SK-N-SH (cell line): ENCODE measurements around the gene LANCL2. TPM values are rescaled to one million over a fixed set of nuclear protein-coding genes. Genes with fewer than 3 reads are reported as not detected.
A peak's percentile ranks its signal among the peaks of the same experiment; 100 is the strongest.

ENCODE experiments used
- CTCF ChIA-PET: fragments of 300-600, 350-600 bp; formaldehyde crosslinking; extraction: SDS; loops from one replicate; lab custom pipeline; 2021; lab: Yijun Ruan, JAX
- POLR2A ChIA-PET: fragments of 350-600 bp; sonication (Branson Sonifier 250); formaldehyde crosslinking; extraction: SDS; loops from one replicate; lab custom pipeline; 2020; ENCODE audit warnings: antibody characterized with exemption, inconsistent platforms; lab: Yijun Ruan, JAX
- DNase-seq: peaks from one replicate; pipeline ENCODE4 v3.0.0; 2012
- H2AFZ ChIP-seq: fragments of 200-600 bp; sonication (generic); 2 replicates; pipeline ENCODE4 v1.8.1; 2016; ENCODE audit warnings: antibody characterized with exemption, mild to moderate bottlenecking, low read depth
- H3F3A ChIP-seq: fragments of 200-600 bp; sonication (generic); replicated peaks from 2 replicates; pipeline ENCODE3; 2016; ENCODE audit warnings: antibody characterized with exemption, mild to moderate bottlenecking; ENCODE audit not compliant: insufficient read depth
- H3K27ac ChIP-seq, 2 experiments: fragments of 200-500 bp in 1 of 2; fragments of 200-600 bp in 1 of 2; sonication (Bioruptor generic) in 1 of 2; sonication (generic), shearing (Covaris generic) in 1 of 2; 2 replicates each; pipeline versions ENCODE4 v1.5.1 to v1.6.1; 2014 to 2016; ENCODE audit warnings: low read depth in 2 of 2, inconsistent platforms in 1 of 2, low read length in 1 of 2, mild to moderate bottlenecking in 1 of 2, mixed read lengths in 1 of 2
- H3K27me3 ChIP-seq: fragments of 200-600 bp; sonication (generic), shearing (Covaris generic); 2 replicates; pipeline ENCODE4 v1.6.1; 2016; ENCODE audit warnings: mixed run types; ENCODE audit not compliant: insufficient read depth
- H3K36me3 ChIP-seq, 2 experiments: fragments of 200-500 bp in 1 of 2; fragments of 200-600 bp in 1 of 2; sonication (Bioruptor generic) in 1 of 2; sonication (generic) in 1 of 2; replicated peaks in 1 of 2; 2 replicates each; pipeline versions ENCODE3 to v1.5.1; 2014 to 2016; ENCODE audit warnings: low read length in 1 of 2, mild to moderate bottlenecking in 1 of 2; ENCODE audit not compliant: insufficient read depth in 2 of 2, control insufficient read depth in 1 of 2
- H3K4me1 ChIP-seq, 2 experiments: fragments of 200-500 bp in 1 of 2; fragments of 200-600 bp in 1 of 2; sonication (Bioruptor generic) in 1 of 2; sonication (generic), shearing (Covaris generic) in 1 of 2; 2 replicates each; pipeline versions ENCODE4 v1.5.1 to v1.6.1; 2014 to 2016; ENCODE audit warnings: low read depth in 1 of 2, low read length in 1 of 2, mixed run types in 1 of 2; ENCODE audit not compliant: insufficient read depth in 2 of 2, control insufficient read depth in 1 of 2
- H3K4me2 ChIP-seq: fragments of 200-600 bp; sonication (generic), shearing (Covaris generic); 2 replicates; pipeline ENCODE4 v1.6.1; 2017; ENCODE audit warnings: mixed run types
- H3K4me3 ChIP-seq, 2 experiments: fragments of 200-500 bp in 1 of 2; fragments of 200-600 bp in 1 of 2; sonication (Bioruptor generic) in 1 of 2; sonication (generic), shearing (Covaris generic) in 1 of 2; 2 replicates each; pipeline versions ENCODE4 v1.5.1 to v1.8.1; 2014 to 2016; ENCODE audit warnings: low read depth in 2 of 2, inconsistent platforms in 1 of 2, low read length in 1 of 2, mild to moderate bottlenecking in 1 of 2, mixed read lengths in 1 of 2, moderate library complexity in 1 of 2
- H3K79me2 ChIP-seq: fragments of 200-600 bp; sonication (generic); 2 replicates; pipeline ENCODE4 v1.8.1; 2017; ENCODE audit warnings: mild to moderate bottlenecking; ENCODE audit not compliant: insufficient read depth
- H3K9ac ChIP-seq: fragments of 200-600 bp; sonication (generic); 2 replicates; pipeline ENCODE4 v1.6.1; 2017; ENCODE audit warnings: mixed run types
- H3K9me2 ChIP-seq: fragments of 200-600 bp; sonication (generic); 2 replicates; pipeline ENCODE4 v1.6.1; 2017; ENCODE audit warnings: mixed run types
- H3K9me3 ChIP-seq: fragments of 200-600 bp; sonication (generic); 2 replicates; pipeline ENCODE4 v1.6.1; 2017; ENCODE audit warnings: mixed run types, mild to moderate bottlenecking, moderate library complexity
- H4K20me1 ChIP-seq: fragments of 200-600 bp; sonication (generic); 2 replicates; pipeline ENCODE4 v1.6.1; 2017; ENCODE audit warnings: mild to moderate bottlenecking, mixed run types; ENCODE audit not compliant: insufficient read depth
- CHD2 ChIP-seq: fragments of 150-350 bp; IDR thresholded peaks from 2 replicates; pipeline ENCODE4 v1.6.1; 2018; ENCODE audit warnings: low read length; ENCODE audit not compliant: partially characterized antibody
- ELF1 ChIP-seq: IDR thresholded peaks from 2 replicates; pipeline ENCODE4 v1.4.0; 2012
- FOSL2 ChIP-seq: IDR thresholded peaks from 2 replicates; pipeline ENCODE4 v1.4.0; 2012; ENCODE audit warnings: low read depth, mild to moderate bottlenecking, moderate library complexity, borderline replicate concordance
- FOXJ3 ChIP-seq: sonication (generic); formaldehyde crosslinking; IDR thresholded peaks from 2 replicates; pipeline ENCODE4 v1.5.1; 2020; ENCODE audit warnings: mild to moderate bottlenecking, missing genetic modification reagents
- GABPA ChIP-seq: IDR thresholded peaks from 2 replicates; pipeline ENCODE4 v1.4.0; 2012; ENCODE audit warnings: low read depth, mild to moderate bottlenecking
- MEF2A ChIP-seq: IDR thresholded peaks from 2 replicates; pipeline ENCODE4 v1.4.0; 2012; ENCODE audit warnings: low read depth, borderline replicate concordance
- RAD21 ChIP-seq: IDR thresholded peaks from 2 replicates; pipeline ENCODE4 v1.6.1; 2012; ENCODE audit warnings: mild to moderate bottlenecking, low read length
- RCOR1 ChIP-seq: fragments of 150-350 bp; IDR thresholded peaks from 2 replicates; pipeline ENCODE4 v1.6.1; 2017; ENCODE audit warnings: antibody characterized with exemption, low read length
- RFX5 ChIP-seq: IDR thresholded peaks from 2 replicates; pipeline ENCODE4 v1.6.1; 2012; ENCODE audit warnings: mild to moderate bottlenecking, improper control_type of control experiment, low read length
- SIN3A ChIP-seq: IDR thresholded peaks from 2 replicates; pipeline ENCODE4 v1.6.1; 2012; ENCODE audit warnings: low read depth, mild to moderate bottlenecking, low read length, moderate library complexity, borderline replicate concordance
- SMC3 ChIP-seq: IDR thresholded peaks from 2 replicates; pipeline ENCODE4 v1.6.1; 2012; ENCODE audit warnings: low read depth, low read length, improper control_type of control experiment
- TAF1 ChIP-seq: IDR thresholded peaks from 2 replicates; pipeline ENCODE4 v1.6.1; 2012; ENCODE audit warnings: low read depth, mild to moderate bottlenecking, low read length, moderate library complexity, borderline replicate concordance
- TEAD4 ChIP-seq: IDR thresholded peaks from 2 replicates; pipeline ENCODE4 v1.4.0; 2012; ENCODE audit warnings: mild to moderate bottlenecking, borderline replicate concordance; ENCODE audit not compliant: insufficient read depth
- whole genome bisulfite sequencing: methylation state at CpG from one replicate; pipeline ENCODE4 v1.1.6; 2017; ENCODE audit warnings: low lambda C conversion rate; 5-methylcytosine and 5-hydroxymethylcytosine counted together
- polyA plus RNA-seq, 3 experiments: library from polyadenylated mRNA; depleted of rRNA; stranded (reverse); fragments of >200 nt; gene quantifications; 2 replicates each; pipeline ENCODE4 v1.2.3, GENCODE V29; 2012
- TF ChIP-seq, protein P1 (sequence below): IDR thresholded peaks from 2 replicates; pipeline ENCODE4 v1.4.0; 2012; ENCODE audit warnings: low read depth
- TF ChIP-seq, protein P2 (sequence below): IDR thresholded peaks from 2 replicates; pipeline ENCODE4; 2012
- TF ChIP-seq, protein P3 (sequence below): fragments of 150-350 bp; IDR thresholded peaks from 2 replicates; pipeline ENCODE4 v1.6.1; 2017; ENCODE audit warnings: antibody characterized with exemption, low read length, low read depth, borderline replicate concordance

The LANCL2 gene
- polyA plus RNA-seq, 1 of the 3 experiments (the other 2 are of a cell fraction) = 36.7 TPM

DNA sequence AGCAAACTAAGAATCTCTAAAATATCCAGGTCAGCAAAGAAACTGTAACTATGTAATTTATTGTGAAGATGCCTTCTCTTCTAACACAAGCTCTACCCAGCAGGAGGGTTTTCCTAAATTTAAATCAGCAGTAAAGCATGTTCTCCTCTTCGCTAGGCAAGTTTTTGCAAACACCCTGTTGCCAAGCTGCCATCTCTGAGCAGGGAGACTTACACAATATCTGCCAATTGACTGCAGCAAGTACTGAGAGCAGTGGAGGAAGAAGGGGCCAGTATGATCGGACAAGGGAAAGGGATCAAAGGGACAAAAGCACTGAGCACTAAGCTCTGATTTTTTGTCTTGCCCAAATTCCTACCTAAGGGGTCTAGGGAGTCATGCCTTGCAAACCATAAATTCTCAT is 16.0 kb upstream of the LANCL2 start:
- H3K9ac ChIP-seq = peak overlapping the region; percentile 33; the same call in 1 of the 2 replicates
- no peaks in the 10 kb centered on the region for H3K9me2 ChIP-seq
- H2AFZ ChIP-seq = peak overlapping the region; percentile 38; the same call in 1 of the 2 replicates
- peaks cover 0 to 16% of the 10 kb centered on the region in 2 experiments; a peak in 2 of 4 replicates for H3K4me1 ChIP-seq
- 87% methylated on average over 2 of the region's 2 CpGs for WGBS
- H3F3A ChIP-seq = peaks cover 24% of the 10 kb centered on the region
- TF ChIP-seq, protein P1, sequence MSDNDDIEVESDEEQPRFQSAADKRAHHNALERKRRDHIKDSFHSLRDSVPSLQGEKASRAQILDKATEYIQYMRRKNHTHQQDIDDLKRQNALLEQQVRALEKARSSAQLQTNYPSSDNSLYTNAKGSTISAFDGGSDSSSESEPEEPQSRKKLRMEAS = no peak
- no peak for TF ChIP-seq RCOR1
- TF ChIP-seq CHD2 = no peak
- TF ChIP-seq MEF2A = no peak
- no peak for TF ChIP-seq FOXJ3 (CRISPR knock-in tag)
- TF ChIP-seq, protein P2, sequence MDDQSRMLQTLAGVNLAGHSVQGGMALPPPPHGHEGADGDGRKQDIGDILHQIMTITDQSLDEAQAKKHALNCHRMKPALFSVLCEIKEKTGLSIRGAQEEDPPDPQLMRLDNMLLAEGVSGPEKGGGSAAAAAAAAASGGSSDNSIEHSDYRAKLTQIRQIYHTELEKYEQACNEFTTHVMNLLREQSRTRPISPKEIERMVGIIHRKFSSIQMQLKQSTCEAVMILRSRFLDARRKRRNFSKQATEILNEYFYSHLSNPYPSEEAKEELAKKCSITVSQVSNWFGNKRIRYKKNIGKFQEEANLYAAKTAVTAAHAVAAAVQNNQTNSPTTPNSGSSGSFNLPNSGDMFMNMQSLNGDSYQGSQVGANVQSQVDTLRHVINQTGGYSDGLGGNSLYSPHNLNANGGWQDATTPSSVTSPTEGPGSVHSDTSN = no peak
- TF ChIP-seq RFX5 = no peak
- TF ChIP-seq GABPA = no peak
- TF ChIP-seq, protein P3, sequence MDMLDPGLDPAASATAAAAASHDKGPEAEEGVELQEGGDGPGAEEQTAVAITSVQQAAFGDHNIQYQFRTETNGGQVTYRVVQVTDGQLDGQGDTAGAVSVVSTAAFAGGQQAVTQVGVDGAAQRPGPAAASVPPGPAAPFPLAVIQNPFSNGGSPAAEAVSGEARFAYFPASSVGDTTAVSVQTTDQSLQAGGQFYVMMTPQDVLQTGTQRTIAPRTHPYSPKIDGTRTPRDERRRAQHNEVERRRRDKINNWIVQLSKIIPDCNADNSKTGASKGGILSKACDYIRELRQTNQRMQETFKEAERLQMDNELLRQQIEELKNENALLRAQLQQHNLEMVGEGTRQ = no peak
- no peak for TF ChIP-seq ELF1
- CTCF ChIA-PET = interaction anchor here (1.0 to 1.2 kb wide), 2 partner anchors 66 to 575 kb away, joined by 3 to 5 read pairs; no protein-coding TSS in a partner anchor
- no peaks in the 10 kb centered on the region for H3K79me2 ChIP-seq
- DNase-seq = no peak
- H3K27me3 ChIP-seq = no peaks in the 10 kb centered on the region
- no peaks in the 10 kb centered on the region for H3K36me3 ChIP-seq
- H3K27ac ChIP-seq = peak overlapping the region in 1 of 2 experiments; percentile 82; a peak in 3 of 4 replicates
- peak overlapping the region; percentile 69; the same call in 1 of the 2 replicates for H3K4me2 ChIP-seq
- H4K20me1 ChIP-seq = no peaks in the 10 kb centered on the region
- no peak overlapping the region for H3K4me3 ChIP-seq
- no peaks in the 10 kb centered on the region for H3K9me3 ChIP-seq
- POLR2A ChIA-PET = no interaction called here

DNA sequence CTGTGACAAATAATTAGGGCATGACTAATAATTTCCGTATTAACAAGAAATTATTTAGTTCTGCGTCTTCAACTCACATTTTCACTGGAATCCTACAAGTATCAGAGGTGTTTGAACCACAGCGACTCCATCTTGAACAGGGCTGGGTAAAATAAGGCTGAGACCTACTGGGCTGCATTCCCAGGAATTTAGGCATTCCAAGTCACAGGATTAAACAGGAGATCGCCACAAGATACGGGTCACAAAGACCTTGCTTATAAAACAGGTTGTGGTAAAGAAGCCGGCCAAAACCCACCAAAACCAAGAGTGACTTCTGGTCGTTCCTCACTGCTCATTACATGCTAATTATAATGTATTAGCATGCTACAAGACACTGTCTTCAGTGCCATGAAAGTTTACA is 14.9 kb upstream of the LANCL2 start:
- TF ChIP-seq TAF1 (no peak), RAD21 (no peak), TEAD4 (no peak), SIN3A (no peak), SMC3 (no peak), FOSL2 (no peak)
- H3K27me3 ChIP-seq = no peaks in the 10 kb centered on the region
- H3K79me2 ChIP-seq = no peaks in the 10 kb centered on the region
- ChIA-PET POLR2A (no interaction called here), CTCF (interaction anchor here (1.1 kb wide), 1 partner anchor 16 kb away, joined by 3 read pairs; no protein-coding TSS in a partner anchor)
- no peak for DNase-seq
- no peaks in the 10 kb centered on the region for H3K9me3 ChIP-seq
- H3K4me1 ChIP-seq = peaks cover 4 to 16% of the 10 kb centered on the region in 2 experiments; a peak in 3 of 4 replicates
- 66% methylated on average over 7 of the region's 7 CpGs for WGBS
- no peaks in the 10 kb centered on the region for H3K9me2 ChIP-seq
- H3K4me3 ChIP-seq = no peak overlapping the region
- no peaks in the 10 kb centered on the region for H4K20me1 ChIP-seq
- no peak overlapping the region for H3K9ac ChIP-seq
- H3K4me2 ChIP-seq = no peak overlapping the region
- peaks cover 24% of the 10 kb centered on the region for H3F3A ChIP-seq
- no peak overlapping the region for H3K27ac ChIP-seq
- H3K36me3 ChIP-seq = no peaks in the 10 kb centered on the region
- no peak overlapping the region for H2AFZ ChIP-seq
